Measurements from ENCODE around the gene TAF11L9. TPM values are rescaled to one million over a fixed set of nuclear protein-coding genes. Genes with fewer than 3 reads are reported as not detected.
"Not testable (repeated sequence)": the region's sequence is repeated elsewhere in the genome, so short reads cannot be mapped to it uniquely, and the experiment has no call there.

The TAF11L9 gene
- total RNA-seq, 2 experiments from 2014 or later: not detected

DNA sequence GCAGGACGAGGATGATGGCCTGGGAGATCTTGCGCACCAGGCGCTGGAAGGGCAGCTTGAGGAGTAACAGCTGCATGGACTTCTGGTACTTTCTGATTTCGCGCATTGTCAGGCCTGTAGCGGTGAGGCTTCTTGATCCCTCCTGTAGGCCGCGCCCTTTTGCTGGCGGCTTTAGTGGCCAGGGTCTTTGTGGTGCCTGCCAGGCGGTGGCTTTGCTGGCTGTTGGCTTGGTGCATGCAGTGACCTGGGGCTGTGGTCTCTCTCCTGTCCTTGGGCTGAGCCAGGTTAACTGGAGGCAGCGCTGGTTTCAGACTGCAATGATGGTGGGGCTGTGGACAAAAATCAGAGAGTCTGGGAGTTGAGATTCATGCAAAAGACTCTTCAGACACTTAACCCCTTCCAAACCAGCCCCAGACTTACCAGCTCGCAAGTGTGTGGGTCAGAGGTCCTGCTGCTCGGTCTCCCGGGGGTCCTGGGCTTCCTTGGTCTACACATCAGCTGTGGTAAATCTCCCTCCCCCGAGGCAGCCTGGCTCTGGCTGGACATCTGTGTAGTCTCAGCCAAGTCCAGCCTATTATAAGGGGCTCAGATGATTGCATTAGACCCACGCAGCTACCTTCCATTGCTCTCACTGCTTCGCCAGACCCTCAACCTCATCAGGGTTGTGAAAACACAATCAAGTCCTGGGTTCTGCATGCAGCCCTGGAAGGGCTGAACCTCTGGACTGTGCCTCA lies 20.8 kb upstream of the TAF11L9 start:
- intact Hi-C loops (cut with micrococcal nuclease): no loop called here
- CTCF ChIA-PET: no interaction called here
- peaks cover 3% of the 10 kb centered on the region for H3K9me3 Mint-ChIP-seq
- DNase-seq (no peak), ATAC-seq (no peak)
- H3K36me3 Mint-ChIP-seq (ENCODE audit: low read depth): no peaks in the 10 kb centered on the region
- no peaks in the 10 kb centered on the region for H3K27me3 Mint-ChIP-seq
- POLR2A ChIA-PET: no interaction called here
- no peaks in the 10 kb centered on the region for H3K4me1 Mint-ChIP-seq (ENCODE audit: low read depth)
- H3K27ac Mint-ChIP-seq: no peak overlapping the region
- TF ChIP-seq, protein P1, sequence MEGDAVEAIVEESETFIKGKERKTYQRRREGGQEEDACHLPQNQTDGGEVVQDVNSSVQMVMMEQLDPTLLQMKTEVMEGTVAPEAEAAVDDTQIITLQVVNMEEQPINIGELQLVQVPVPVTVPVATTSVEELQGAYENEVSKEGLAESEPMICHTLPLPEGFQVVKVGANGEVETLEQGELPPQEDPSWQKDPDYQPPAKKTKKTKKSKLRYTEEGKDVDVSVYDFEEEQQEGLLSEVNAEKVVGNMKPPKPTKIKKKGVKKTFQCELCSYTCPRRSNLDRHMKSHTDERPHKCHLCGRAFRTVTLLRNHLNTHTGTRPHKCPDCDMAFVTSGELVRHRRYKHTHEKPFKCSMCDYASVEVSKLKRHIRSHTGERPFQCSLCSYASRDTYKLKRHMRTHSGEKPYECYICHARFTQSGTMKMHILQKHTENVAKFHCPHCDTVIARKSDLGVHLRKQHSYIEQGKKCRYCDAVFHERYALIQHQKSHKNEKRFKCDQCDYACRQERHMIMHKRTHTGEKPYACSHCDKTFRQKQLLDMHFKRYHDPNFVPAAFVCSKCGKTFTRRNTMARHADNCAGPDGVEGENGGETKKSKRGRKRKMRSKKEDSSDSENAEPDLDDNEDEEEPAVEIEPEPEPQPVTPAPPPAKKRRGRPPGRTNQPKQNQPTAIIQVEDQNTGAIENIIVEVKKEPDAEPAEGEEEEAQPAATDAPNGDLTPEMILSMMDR (IDR thresholded peaks at IDR 0.05): no peak
- no peak overlapping the region for H3K4me3 Mint-ChIP-seq

DNA sequence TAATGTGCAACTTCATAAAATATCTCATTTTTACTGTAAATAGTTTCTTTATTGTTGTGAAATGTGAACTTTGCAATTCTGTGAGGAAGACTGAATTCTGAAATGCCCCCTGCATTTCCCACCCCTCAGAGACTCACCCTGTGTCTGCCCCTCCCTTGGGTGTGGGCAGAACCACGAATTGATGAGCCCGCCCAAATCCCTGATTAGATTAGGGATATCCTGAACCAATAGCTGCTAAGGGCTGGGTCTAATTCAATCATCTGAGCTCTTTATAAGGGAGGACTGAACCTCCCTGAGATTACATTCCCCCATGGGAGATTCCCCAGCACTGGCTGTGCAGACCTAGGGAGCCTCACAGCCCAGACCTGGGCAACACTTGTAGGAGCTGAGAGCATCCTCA lies 15.9 kb upstream of the TAF11L9 start, which contains the start of gene TAF11L12:
TAF11L12 (plus strand) TSS at position 301 of the 400 bp plus-strand sequence.
- H3K9me3 Mint-ChIP-seq; CTCF ChIA-PET; intact Hi-C loops (cut with micrococcal nuclease); H3K4me1 Mint-ChIP-seq (ENCODE audit: low read depth); H3K36me3 Mint-ChIP-seq (ENCODE audit: low read depth); H3K27me3 Mint-ChIP-seq; H3K4me3 Mint-ChIP-seq; ATAC-seq; POLR2A ChIA-PET; H3K27ac Mint-ChIP-seq; DNase-seq: not testable (repeated sequence)

DNA sequence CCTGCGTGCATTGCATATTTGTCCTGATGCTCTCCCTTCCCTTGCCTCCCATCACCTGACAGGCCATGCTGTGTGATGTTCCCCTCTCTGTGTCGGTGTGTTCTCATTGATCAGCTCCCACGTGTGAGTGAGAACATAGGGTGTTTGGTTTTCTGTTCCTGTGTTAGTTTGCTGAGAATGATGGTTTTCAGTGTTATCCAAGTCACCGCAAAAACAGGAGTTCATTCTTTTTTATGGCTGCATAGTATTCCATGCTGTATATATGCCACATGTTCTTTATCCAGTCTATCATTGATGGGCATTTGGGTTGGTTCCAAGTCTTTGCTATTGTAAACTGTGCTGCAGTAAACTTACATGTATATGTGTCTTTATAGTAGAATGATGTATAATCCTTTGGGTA lies 13.3 kb upstream of the TAF11L9 start:
- H3K4me3 Mint-ChIP-seq; H3K27ac Mint-ChIP-seq; intact Hi-C loops (cut with micrococcal nuclease); ATAC-seq; H3K27me3 Mint-ChIP-seq; H3K4me1 Mint-ChIP-seq (ENCODE audit: low read depth); POLR2A ChIA-PET; H3K36me3 Mint-ChIP-seq (ENCODE audit: low read depth); CTCF ChIA-PET; H3K9me3 Mint-ChIP-seq; DNase-seq: not testable (repeated sequence)

DNA sequence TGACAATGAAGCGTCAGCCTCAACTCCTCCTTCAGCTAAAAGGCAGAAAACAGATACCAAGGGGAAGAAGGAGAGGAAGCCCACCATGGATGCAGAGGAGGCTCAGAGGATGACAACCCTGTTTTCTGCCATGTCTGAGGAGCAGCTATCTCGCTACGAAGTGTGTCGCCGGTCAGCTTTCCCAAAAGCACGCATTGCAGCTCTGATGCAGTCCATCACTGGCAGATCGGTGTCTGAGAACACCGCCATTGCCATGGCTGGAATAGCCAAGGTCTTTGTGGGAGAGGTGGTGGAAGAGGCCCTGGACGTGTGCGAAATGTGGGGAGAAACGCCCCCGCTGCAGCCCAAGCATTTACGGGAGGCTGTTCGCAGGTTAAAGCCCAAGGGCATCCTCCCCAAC lies 10.8 kb upstream of the TAF11L9 start:
- POLR2A ChIA-PET: no interaction called here
- Mint-ChIP-seq H3K4me3 (no peak overlapping the region), H3K27me3 (no peaks in the 10 kb centered on the region), H3K27ac (no peak overlapping the region), H3K36me3 (ENCODE audit: low read depth) (no peaks in the 10 kb centered on the region), H3K9me3 (peaks cover 10% of the 10 kb centered on the region), H3K4me1 (ENCODE audit: low read depth) (no peaks in the 10 kb centered on the region)
- ATAC-seq (no peak), DNase-seq (no peak)
- TF ChIP-seq, protein P1 (IDR thresholded peaks at IDR 0.05): no peak
- intact Hi-C loops (cut with micrococcal nuclease): no loop called here
- CTCF ChIA-PET: no interaction called here

DNA sequence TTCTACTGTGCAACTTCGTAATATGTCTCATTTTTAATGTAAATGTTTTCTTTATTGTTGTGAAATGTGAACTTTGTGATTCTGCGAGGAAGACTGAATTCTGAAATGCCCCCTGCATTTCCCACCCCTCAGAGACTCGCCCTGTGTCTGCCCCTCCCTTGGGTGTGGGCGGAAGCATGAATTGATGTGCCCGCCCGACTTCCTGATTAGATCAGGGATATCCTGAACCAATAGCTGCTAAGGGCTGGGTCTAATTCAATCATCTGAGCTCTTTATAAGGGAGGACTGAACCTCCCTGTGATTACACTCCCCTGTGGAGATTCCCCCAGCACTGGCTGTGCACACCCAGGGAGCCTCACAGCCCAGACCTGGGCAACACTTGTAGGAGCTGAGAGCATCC lies 9.7 kb upstream of the TAF11L9 start, which contains the start of gene TAF11L11:
TAF11L11 (plus strand) TSS at position 304 of the 400 bp plus-strand sequence.
- H3K4me3 Mint-ChIP-seq; intact Hi-C loops (cut with micrococcal nuclease); CTCF ChIA-PET; H3K27me3 Mint-ChIP-seq; H3K36me3 Mint-ChIP-seq (ENCODE audit: low read depth); POLR2A ChIA-PET; H3K4me1 Mint-ChIP-seq (ENCODE audit: low read depth); DNase-seq; ATAC-seq; H3K27ac Mint-ChIP-seq: not testable (repeated sequence)
- peaks cover 12% of the 10 kb centered on the region for H3K9me3 Mint-ChIP-seq

DNA sequence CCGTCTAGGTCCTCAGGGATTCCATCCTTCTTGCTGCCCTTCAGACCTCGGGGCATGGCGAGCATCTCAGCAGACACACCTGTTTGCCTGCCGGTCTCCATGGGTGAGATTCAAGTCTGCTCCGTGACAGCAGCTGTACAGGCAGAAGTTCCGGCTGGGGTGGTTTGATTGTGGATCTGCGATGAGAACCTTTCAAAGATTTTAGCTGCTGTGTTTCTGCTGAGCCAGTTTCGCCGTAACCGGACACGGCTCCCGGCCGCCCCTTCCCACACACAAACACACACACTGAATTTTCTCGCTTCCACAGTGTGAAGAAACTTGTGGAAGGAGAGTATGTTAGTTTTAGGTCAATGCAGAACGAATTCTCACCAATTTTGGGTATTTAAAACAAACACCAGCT lies 3.5 kb upstream of the TAF11L9 start, which contains the start of gene TAF11L10:
TAF11L10 (minus strand) TSS at position 101 of the 400 bp plus-strand sequence.
- intact Hi-C loops (cut with micrococcal nuclease); H3K4me3 Mint-ChIP-seq; H3K27ac Mint-ChIP-seq; CTCF ChIA-PET; DNase-seq; ATAC-seq; POLR2A ChIA-PET; H3K9me3 Mint-ChIP-seq; H3K27me3 Mint-ChIP-seq; H3K36me3 Mint-ChIP-seq (ENCODE audit: low read depth); H3K4me1 Mint-ChIP-seq (ENCODE audit: low read depth): not testable (repeated sequence)

DNA sequence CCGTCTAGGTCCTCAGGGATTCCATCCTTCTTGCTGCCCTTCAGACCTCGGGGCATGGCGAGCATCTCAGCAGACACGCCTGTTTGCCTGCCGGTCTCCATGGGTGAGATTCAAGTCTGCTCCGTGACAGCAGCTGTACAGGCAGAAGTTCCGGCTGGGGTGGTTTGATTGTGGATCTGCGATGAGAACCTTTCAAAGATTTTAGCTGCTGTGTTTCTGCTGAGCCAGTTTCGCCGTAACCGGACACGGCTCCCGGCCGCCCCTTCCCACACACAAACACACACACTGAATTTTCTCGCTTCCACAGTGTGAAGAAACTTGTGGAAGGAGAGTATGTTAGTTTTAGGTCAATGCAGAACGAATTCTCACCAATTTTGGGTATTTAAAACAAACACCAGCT lies 3.3 kb downstream of the TAF11L9 start, which contains the start of gene TAF11L8:
TAF11L8 (minus strand) TSS at position 101 of the 400 bp plus-strand sequence.
- DNase-seq; H3K36me3 Mint-ChIP-seq (ENCODE audit: low read depth); H3K4me1 Mint-ChIP-seq (ENCODE audit: low read depth); intact Hi-C loops (cut with micrococcal nuclease); H3K27me3 Mint-ChIP-seq; H3K27ac Mint-ChIP-seq; ATAC-seq; POLR2A ChIA-PET; H3K4me3 Mint-ChIP-seq; CTCF ChIA-PET; H3K9me3 Mint-ChIP-seq: not testable (repeated sequence)

DNA sequence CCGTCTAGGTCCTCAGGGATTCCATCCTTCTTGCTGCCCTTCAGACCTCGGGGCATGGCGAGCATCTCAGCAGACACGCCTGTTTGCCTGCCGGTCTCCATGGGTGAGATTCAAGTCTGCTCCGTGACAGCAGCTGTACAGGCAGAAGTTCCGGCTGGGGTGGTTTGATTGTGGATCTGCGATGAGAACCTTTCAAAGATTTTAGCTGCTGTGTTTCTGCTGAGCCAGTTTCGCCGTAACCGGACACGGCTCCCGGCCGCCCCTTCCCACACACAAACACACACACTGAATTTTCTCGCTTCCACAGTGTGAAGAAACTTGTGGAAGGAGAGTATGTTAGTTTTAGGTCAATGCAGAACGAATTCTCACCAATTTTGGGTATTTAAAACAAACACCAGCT lies 8.5 kb downstream of the TAF11L9 start, which contains the start of gene TAF11L7:
TAF11L7 (minus strand) TSS at position 101 of the 400 bp plus-strand sequence.
- intact Hi-C loops (cut with micrococcal nuclease); ATAC-seq; CTCF ChIA-PET: not testable (repeated sequence)

More for the DNA sequence above, 8.5 kb downstream of the TAF11L9 start, which contains the start of gene TAF11L7:
- H3K4me1 Mint-ChIP-seq (ENCODE audit: low read depth); DNase-seq; H3K9me3 Mint-ChIP-seq; POLR2A ChIA-PET; H3K4me3 Mint-ChIP-seq; H3K27me3 Mint-ChIP-seq; H3K36me3 Mint-ChIP-seq (ENCODE audit: low read depth); H3K27ac Mint-ChIP-seq: not testable (repeated sequence)
